HepG2 (cell line): ENCODE data around the gene CA4. TPM values are rescaled to one million over a fixed set of nuclear protein-coding genes. Genes with fewer than 3 reads are reported as not detected.

ENCODE experiments used
- ASH2L ChIP-seq: fragments of 300-600, 200-600 bp; sonication (generic); IDR thresholded peaks from 2 replicates; pipeline ENCODE4 v1.7.0; 2017; ENCODE audit warnings: low read depth, mild to moderate bottlenecking, moderate library complexity, mixed read lengths, low read length; ENCODE audit not compliant: insufficient read length
- BHLHE40 ChIP-seq: IDR thresholded peaks from 2 replicates; pipeline ENCODE4 v1.6.1; 2011; ENCODE audit warnings: low read length, improper control_type of control experiment
- CERS6 ChIP-seq: sonication (generic); formaldehyde crosslinking; IDR thresholded peaks from 2 replicates; pipeline ENCODE4 v1.5.0; 2020; ENCODE audit warnings: missing genetic modification reagents
- HMGA1 ChIP-seq: sonication (generic); formaldehyde crosslinking; conservative IDR thresholded peaks from 2 replicates; pipeline ENCODE4 v1.4.0; 2020; ENCODE audit warnings: missing genetic modification reagents
- HNF4A ChIP-seq: sonication (generic); formaldehyde crosslinking; IDR thresholded peaks from 2 replicates; pipeline ENCODE4 v1.4.0; 2020; ENCODE audit warnings: missing genetic modification reagents
- HOXA9 ChIP-seq: sonication (generic); formaldehyde crosslinking; IDR thresholded peaks from 2 replicates; pipeline ENCODE4 v1.8.1; 2022; ENCODE audit warnings: missing genetic modification reagents, mild to moderate bottlenecking, moderate library complexity, borderline replicate concordance
- MED13 ChIP-seq: sonication (generic); formaldehyde crosslinking; IDR thresholded peaks from 2 replicates; pipeline ENCODE4 v1.5.0; 2020; ENCODE audit warnings: missing genetic modification reagents
- NR0B2 ChIP-seq: sonication (generic); formaldehyde crosslinking; IDR thresholded peaks from 2 replicates; pipeline ENCODE4 v1.4.0; 2020; ENCODE audit warnings: mild to moderate bottlenecking, missing genetic modification reagents
- SMYD3 ChIP-seq: sonication (generic); formaldehyde crosslinking; IDR thresholded peaks from 2 replicates; pipeline ENCODE4 v1.8.1; 2023; ENCODE audit warnings: mild to moderate bottlenecking, missing genetic modification reagents
- SNAPC5 ChIP-seq: sonication (generic); formaldehyde crosslinking; IDR thresholded peaks from 2 replicates; pipeline ENCODE4 v1.8.1; 2023; ENCODE audit warnings: mild to moderate bottlenecking, missing genetic modification reagents, borderline replicate concordance
- TBX2 ChIP-seq: sonication (generic); formaldehyde crosslinking; IDR thresholded peaks from 2 replicates; pipeline ENCODE4 v1.5.0; 2020; ENCODE audit warnings: missing genetic modification reagents, mild to moderate bottlenecking, borderline replicate concordance
- ZBTB26 ChIP-seq: IDR thresholded peaks from 2 replicates; pipeline ENCODE4 v1.6.1; 2016; ENCODE audit warnings: missing compliant biosample characterization, missing genetic modification reagents, borderline replicate concordance
- ZBTB38 ChIP-seq: sonication (generic); formaldehyde crosslinking; IDR thresholded peaks from 2 replicates; pipeline ENCODE4 v1.5.1; 2020; ENCODE audit warnings: mild to moderate bottlenecking, missing genetic modification reagents
- ZBTB39 ChIP-seq: sonication (generic); formaldehyde crosslinking; IDR thresholded peaks from 2 replicates; pipeline ENCODE4 v1.5.0; 2020; ENCODE audit warnings: missing genetic modification reagents
- ZBTB4 ChIP-seq: sonication (generic); formaldehyde crosslinking; IDR thresholded peaks from 2 replicates; pipeline ENCODE4 v1.4.0; 2020; ENCODE audit warnings: missing genetic modification reagents, mild to moderate bottlenecking, borderline replicate concordance
- ZNF143 ChIP-seq: sonication (generic); formaldehyde crosslinking; IDR thresholded peaks from 2 replicates; pipeline ENCODE4 v1.4.0; 2020; ENCODE audit warnings: missing genetic modification reagents
- ZNF503 ChIP-seq: sonication (generic); formaldehyde crosslinking; IDR thresholded peaks from 2 replicates; pipeline ENCODE4 v1.4.0; 2020; ENCODE audit warnings: missing genetic modification reagents
- polyA plus RNA-seq, 8 experiments: library from polyadenylated mRNA; depleted of rRNA in 3 of 8; stranded (reverse) in 7 of 8; unstranded in 1 of 8; fragments of >200 nt; fragmentation: Illumina TruSeq in 4 of 8; extraction: Trizol in 4 of 8; gene quantifications; 2 replicates each; pipeline versions ENCODE4 v1.2.1 to v1.2.3, GENCODE V29; 2011 to 2016; ENCODE audit warnings: low read depth in 4 of 8, missing spikeins in 1 of 8, mixed read lengths in 1 of 8; ENCODE audit not compliant: insufficient read depth in 1 of 8
- total RNA-seq, 5 experiments: library from RNA; depleted of rRNA; stranded (reverse); fragments of >200 nt; fragmentation: Illumina TruSeq; extraction: Trizol; gene quantifications; 2 replicates each; pipeline ENCODE4 v1.2.3, GENCODE V29; 2016; ENCODE audit warnings: low read depth in 1 of 5

CA4 gene
- total and polyA plus RNA-seq, 2 of the 13 experiments (the other 11 are each of a cell fraction or from before 2014, with no cell fraction given), result not detected

- TF ChIP-seq CERS6 (CRISPR knock-in tag) (0 out of 2 replicates have a peak, but pooled peaks have one; percentile 93), HNF4A (CRISPR knock-in tag) (peak; percentile 41; the same call in 1 of the 2 replicates), ZBTB26 (CRISPR knock-in tag) (peak; percentile 48; the same call in 1 of the 2 replicates), HMGA1 (CRISPR knock-in tag) (no peak), ZNF503 (peak; percentile 71), ZNF143 (CRISPR knock-in tag) (peak; percentile 70; the same call in 1 of the 2 replicates), NR0B2 (CRISPR knock-in tag) (peak; percentile 93), SMYD3 (CRISPR knock-in tag) (0 out of 2 replicates have a peak, but pooled peaks have one; percentile 44), ASH2L (peak; percentile 20), SNAPC5 (CRISPR knock-in tag) (no peak), ZBTB39 (CRISPR knock-in tag) (peak; percentile 77; the same call in 1 of the 2 replicates), HOXA9 (CRISPR knock-in tag) (peak; percentile 69; the same call in 1 of the 2 replicates), BHLHE40 (no peak), ZBTB4 (CRISPR knock-in tag) (0 out of 2 replicates have a peak, but pooled peaks have one; percentile 59), MED13 (CRISPR knock-in tag) (peak; percentile 88), ZBTB38 (peak; percentile 79; the same call in 1 of the 2 replicates), TBX2 (peak; percentile 89)
These were observed 14.4 kb upstream of the CA4 start (continued) for GRCh38 chr17:60135151-60135950.
